Spinal cord (tissue), 10 donors: ENCODE measurements around the gene PRF1. TPM values are rescaled to one million over a fixed set of nuclear protein-coding genes. Genes with fewer than 3 reads are reported as not detected.
"Not testable (repeated sequence)": the region's sequence is repeated elsewhere in the genome, so short reads cannot be mapped to it uniquely, and the experiment has no call there.

Experiments
- DNase-seq, 6 donors: peaks; one replicate each; pipeline versions ENCODE4 v3.0.0 to v3.0.0-alpha.2; 2013 to 2015; ENCODE audit warnings: low spot score in 6 of 6, low read depth in 4 of 6
- H3K27ac ChIP-seq: one replicate; pipeline ENCODE4 v1.5.1; 2013; ENCODE audit warnings: low read depth, low read length, control low read depth
- H3K27me3 ChIP-seq: one replicate; pipeline ENCODE4 v1.6.1; 2013; ENCODE audit warnings: low read length; ENCODE audit not compliant: control insufficient read depth, insufficient read depth
- H3K36me3 ChIP-seq: one replicate; pipeline ENCODE4 v1.6.1; 2013; ENCODE audit warnings: low read length; ENCODE audit not compliant: control insufficient read depth, insufficient read depth
- H3K4me1 ChIP-seq: one replicate; pipeline ENCODE4 v1.6.1; 2013; ENCODE audit warnings: low read length; ENCODE audit not compliant: control insufficient read depth, insufficient read depth
- H3K4me3 ChIP-seq: one replicate; pipeline ENCODE4 v1.5.1; 2013; ENCODE audit warnings: low read depth, low read length, control low read depth
- H3K9me3 ChIP-seq: one replicate; pipeline ENCODE4 v1.6.1; 2013; ENCODE audit warnings: low read length; ENCODE audit not compliant: control insufficient read depth, insufficient read depth
- WGBS: methylation state at CpG from one replicate; pipeline ENCODE4 v1.1.5; 2013; ENCODE audit warnings: missing lambda C conversion rate; ENCODE audit not compliant: insufficient coverage; 5-methylcytosine and 5-hydroxymethylcytosine counted together
- polyA plus RNA-seq, 2 donors: library from polyadenylated mRNA; unstranded; fragments of 120-200 nt; gene quantifications; one replicate each; pipeline ENCODE4 v1.2.1, GENCODE V29; 2013; ENCODE audit not compliant: insufficient read length in 2 of 2
- total RNA-seq, 2 donors: library from RNA; depleted of rRNA in 1 of 2; stranded (reverse); fragments of 120-200 nt in 1 of 2; fragments of >200 nt in 1 of 2; gene quantifications; one replicate each; pipeline versions ENCODE4 v1.2.3 to v1.2.4, GENCODE V29; 2013 to 2014
- donor health status: healthy.

Gene PRF1
- total and polyA plus RNA-seq, 4 donors, result 0.16 to 0.44 (median 0.39) TPM

DNA sequence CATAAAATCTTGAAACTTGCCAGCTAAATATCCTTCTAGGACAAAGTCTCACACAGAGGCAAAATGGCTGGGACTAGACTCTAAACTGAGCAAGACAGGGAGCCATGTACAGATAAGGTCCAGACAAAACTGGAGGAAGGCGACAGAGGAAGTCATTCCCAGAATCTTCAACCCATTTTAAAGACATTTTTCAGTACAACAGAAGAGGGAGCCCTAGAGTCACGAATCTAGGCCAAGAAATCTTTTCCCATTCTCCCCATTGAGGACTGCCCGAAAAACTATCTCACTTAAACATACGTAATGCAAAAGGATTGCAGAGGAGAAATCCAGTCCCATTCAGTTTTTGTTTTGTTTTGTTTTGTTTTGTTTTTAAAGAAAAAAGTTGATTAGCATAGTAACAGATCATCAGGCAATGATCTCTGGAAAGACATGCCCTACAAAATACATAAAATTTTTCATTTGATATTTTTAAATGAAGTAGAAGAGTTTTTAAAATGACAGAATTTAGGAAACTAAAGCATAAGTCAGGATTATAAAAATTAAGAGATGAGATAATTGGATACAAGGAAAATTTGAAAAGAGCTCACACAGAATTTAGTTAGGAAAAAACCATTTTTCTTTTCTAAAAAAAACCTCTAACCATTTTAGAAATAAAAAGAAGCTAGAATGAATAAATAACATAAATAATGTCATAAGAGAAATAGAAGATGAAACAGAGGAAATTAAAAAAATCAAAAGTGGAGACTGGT is 16.9 kb upstream of the PRF1 start:
- no peaks in the 10 kb centered on the region for H3K36me3 ChIP-seq
- H3K4me1 ChIP-seq, result no peaks in the 10 kb centered on the region
- WGBS, result 71% methylated on average over 1 of the region's 4 CpGs
- peaks cover 1% of the 10 kb centered on the region for H3K9me3 ChIP-seq
- no peak overlapping the region for H3K27ac ChIP-seq
- H3K27me3 ChIP-seq, result no peaks in the 10 kb centered on the region
- DNase-seq, result no peak
- no peak overlapping the region for H3K4me3 ChIP-seq

DNA sequence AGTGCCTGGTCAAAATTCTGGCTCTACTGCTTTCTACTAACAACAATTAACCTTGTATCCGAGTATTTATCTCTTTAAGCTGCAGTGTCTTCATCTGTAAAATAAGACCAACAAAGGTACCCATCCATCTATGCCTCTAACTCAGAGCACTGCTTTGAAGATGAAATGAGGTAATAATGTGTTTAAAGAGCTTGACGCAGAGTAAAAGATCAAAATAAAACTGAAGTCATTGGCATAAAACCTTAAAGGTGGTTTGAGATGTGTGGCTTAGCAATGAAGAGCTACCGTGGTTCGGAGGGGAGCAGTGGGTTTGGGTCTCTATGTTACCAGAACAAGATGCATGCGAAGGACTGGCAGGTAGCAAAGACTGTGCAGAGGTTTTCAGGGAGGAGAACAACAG is 16.1 kb upstream of the PRF1 start:
- no peak overlapping the region for H3K27ac ChIP-seq
- no peak for DNase-seq
- no peaks in the 10 kb centered on the region for H3K27me3 ChIP-seq
- peaks cover 1% of the 10 kb centered on the region for H3K9me3 ChIP-seq
- no peaks in the 10 kb centered on the region for H3K36me3 ChIP-seq
- no peak overlapping the region for H3K4me3 ChIP-seq
- no peaks in the 10 kb centered on the region for H3K4me1 ChIP-seq
- 96% methylated on average over 4 of the region's 5 CpGs for WGBS

DNA sequence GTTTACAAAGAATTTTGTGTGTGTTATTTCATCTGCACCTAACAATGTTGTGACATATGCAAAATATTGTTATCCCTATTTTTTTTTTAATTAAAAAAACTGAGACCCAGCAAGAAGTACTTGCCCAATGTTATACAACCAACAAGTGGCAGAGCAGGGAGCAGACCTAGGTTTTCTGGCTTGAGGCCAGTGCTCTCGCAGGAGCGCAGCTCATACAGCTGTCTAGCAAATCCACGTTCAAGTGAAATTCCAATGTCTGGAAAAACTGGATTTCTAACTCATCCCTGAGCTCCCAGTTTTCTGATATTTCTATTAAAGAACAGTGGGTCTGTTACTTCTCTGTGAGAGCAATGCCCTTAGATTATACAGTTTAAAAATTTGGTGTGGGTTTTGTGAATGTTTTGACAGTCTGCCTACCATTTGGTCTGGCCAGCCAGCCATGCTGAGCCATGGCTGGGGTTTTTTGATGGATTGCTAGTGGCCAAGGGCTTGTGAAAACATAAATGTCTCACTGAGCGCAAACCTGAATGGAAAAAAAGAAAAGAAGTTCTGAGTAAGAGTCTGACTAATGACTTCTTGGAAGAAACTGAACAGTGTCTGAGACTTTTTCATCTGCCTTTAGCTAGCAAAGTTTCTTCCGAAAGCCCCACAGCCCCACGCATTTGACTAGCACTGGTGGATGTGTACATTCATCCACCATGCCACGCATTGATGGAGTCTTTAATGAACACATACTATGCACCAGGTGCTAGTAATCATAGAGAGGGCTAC is 15.4 kb upstream of the PRF1 start:
- Histone ChIP-seq H3K27me3 (no peaks in the 10 kb centered on the region), H3K4me3 (no peak overlapping the region), H3K36me3 (no peaks in the 10 kb centered on the region), H3K4me1 (no peaks in the 10 kb centered on the region), H3K27ac (no peak overlapping the region), H3K9me3 (peaks cover 1% of the 10 kb centered on the region)
- peak in 1 of 6 donors; percentile 16 for DNase-seq
- 50% methylated on average over 2 of the region's 7 CpGs for WGBS

DNA sequence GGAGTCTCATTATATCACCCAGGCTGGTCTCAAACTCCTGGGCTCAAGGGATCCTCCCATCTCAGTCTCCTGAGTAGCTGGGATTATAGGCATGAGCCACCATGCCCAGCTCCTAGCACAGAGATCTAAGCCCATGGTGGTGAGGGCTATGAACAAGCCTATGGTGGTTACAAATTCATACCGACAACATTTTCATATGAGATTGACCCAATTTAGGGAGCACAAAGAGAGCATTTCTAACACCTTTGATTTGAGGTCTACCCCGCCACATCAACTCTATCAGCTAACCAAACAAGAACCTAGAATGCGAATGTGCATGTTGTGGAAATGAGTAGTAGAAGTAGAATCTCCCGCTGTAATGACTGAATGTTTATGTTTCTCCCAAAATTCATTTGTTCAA is 14.2 kb upstream of the PRF1 start:
- no CpG with 5 or more reads among the region's 4 CpGs for WGBS
- no peaks in the 10 kb centered on the region for H3K27me3 ChIP-seq

DNA sequence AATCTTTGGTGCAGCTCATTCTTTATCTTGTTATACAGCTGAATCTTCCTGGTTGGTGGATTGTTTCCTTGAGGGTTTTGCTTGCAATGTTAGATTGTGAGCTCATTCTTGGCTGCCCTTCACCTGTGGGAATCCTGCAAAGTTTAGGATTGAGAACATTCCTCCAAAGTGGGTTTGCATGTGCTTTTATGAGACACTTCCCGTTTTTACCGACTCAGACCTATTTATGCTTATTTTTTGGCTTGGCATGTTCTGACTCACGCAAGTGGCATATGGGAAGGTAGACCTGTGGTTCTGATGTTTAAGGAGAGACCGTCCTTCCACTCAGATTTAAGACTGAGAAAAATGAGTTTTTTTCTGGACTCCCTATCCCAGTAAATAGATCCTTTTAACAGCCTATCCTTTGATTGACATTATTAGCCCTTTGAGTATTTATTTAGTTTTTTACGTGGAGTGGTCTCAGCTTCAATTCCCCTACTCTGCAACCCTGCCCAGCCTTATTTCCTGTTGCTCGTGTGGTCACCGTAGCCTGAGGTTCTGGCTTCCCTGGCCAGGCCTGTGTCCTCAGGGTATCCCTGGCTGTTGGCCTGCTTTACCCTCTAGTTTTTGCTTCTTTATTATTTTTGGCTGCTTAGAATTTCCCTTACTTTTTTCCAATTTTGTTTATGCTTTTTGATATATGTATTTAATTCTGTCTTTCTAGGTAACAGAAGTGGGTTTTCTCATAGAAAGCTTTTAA is 13.4 kb upstream of the PRF1 start:
- WGBS, result 80% methylated on average over 2 of the region's 7 CpGs
- no peaks in the 10 kb centered on the region for H3K4me1 ChIP-seq
- no peaks in the 10 kb centered on the region for H3K9me3 ChIP-seq
- no peak for DNase-seq
- H3K4me3 ChIP-seq, result no peak overlapping the region
- no peaks in the 10 kb centered on the region for H3K27me3 ChIP-seq
- no peak overlapping the region for H3K27ac ChIP-seq
- no peaks in the 10 kb centered on the region for H3K36me3 ChIP-seq

More for the DNA sequence above, 14.2 kb upstream of the PRF1 start:
- no peaks in the 10 kb centered on the region for H3K4me1 ChIP-seq
- H3K4me3 ChIP-seq, result no peak overlapping the region
- DNase-seq, result no peak
- H3K27ac ChIP-seq, result no peak overlapping the region
- H3K36me3 ChIP-seq, result no peaks in the 10 kb centered on the region
- no peaks in the 10 kb centered on the region for H3K9me3 ChIP-seq

DNA sequence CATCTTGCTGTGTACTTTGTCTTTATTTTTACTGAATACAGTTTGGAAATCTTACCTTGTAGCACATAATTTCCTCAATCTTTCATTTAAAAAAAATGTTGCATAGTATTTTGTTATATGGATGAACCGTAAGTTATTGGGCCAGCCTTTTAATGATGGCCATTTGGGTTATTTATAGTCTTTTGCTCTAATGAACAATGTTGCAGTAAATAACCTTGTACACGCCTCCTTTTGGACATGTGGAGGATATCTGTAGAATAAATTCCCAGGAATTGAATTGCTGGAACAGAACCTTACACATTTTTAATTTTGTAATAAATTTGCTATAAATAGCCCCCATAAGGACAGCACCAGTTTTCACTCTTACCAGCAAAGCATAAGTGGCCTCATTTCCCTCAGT is 12.7 kb upstream of the PRF1 start:
- WGBS, result no CpG with 5 or more reads among the region's 2 CpGs
- Histone ChIP-seq H3K9me3 (no peaks in the 10 kb centered on the region), H3K36me3 (no peaks in the 10 kb centered on the region), H3K27ac (no peak overlapping the region), H3K4me3 (no peak overlapping the region), H3K4me1 (no peaks in the 10 kb centered on the region), H3K27me3 (no peaks in the 10 kb centered on the region)
- no peak for DNase-seq

DNA sequence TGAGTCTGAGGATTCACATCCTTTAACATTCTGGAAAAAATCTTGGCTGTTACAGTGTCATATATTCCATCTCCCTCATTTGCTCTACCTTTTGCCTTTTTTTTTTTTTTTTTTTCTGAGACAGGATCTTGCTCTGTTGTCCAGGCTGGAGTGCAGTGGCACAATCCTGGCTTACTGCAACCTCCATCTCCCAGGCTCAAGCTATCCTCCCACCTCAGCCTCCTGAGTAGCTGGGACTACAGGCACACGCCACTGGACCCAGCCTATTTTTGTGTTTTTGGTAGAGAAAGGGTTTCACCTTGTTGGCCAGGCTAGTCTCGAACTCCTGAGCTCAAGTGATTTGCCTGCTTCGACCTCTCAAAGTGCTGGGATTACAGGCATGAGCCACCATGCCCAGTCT is 11.8 kb upstream of the PRF1 start:
- not testable (repeated sequence) for H3K27ac ChIP-seq, H3K27me3 ChIP-seq, H3K4me3 ChIP-seq, H3K9me3 ChIP-seq, H3K4me1 ChIP-seq, H3K36me3 ChIP-seq, DNase-seq
- 93% methylated on average over 2 of the region's 3 CpGs for WGBS

DNA sequence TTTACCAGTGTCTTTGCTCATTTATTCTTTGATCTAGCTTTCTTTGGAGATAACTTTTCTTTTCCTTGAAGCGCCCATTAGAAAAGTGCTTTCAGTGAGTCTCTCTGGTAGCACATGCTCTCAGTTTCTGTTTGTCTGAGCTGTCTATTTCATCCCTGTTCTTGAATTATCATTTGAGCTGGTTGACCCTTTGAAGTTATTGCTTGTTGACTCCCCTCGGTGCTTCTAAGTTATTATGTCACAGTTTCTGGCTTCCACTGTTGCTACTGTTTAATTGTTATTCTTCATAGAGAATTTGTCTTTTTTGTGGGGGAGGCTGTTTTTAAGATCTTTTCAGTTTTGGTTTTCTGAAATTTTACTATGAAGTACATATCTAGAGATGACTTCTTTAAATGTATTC is 11.4 kb upstream of the PRF1 start:
- no peak overlapping the region for H3K4me3 ChIP-seq
- H3K27ac ChIP-seq, result no peak overlapping the region
- no peaks in the 10 kb centered on the region for H3K9me3 ChIP-seq
- 100% methylated on average over 1 of the region's 2 CpGs for WGBS
- H3K27me3 ChIP-seq, result no peaks in the 10 kb centered on the region
- no peaks in the 10 kb centered on the region for H3K4me1 ChIP-seq
- no peaks in the 10 kb centered on the region for H3K36me3 ChIP-seq
- DNase-seq, result no peak

DNA sequence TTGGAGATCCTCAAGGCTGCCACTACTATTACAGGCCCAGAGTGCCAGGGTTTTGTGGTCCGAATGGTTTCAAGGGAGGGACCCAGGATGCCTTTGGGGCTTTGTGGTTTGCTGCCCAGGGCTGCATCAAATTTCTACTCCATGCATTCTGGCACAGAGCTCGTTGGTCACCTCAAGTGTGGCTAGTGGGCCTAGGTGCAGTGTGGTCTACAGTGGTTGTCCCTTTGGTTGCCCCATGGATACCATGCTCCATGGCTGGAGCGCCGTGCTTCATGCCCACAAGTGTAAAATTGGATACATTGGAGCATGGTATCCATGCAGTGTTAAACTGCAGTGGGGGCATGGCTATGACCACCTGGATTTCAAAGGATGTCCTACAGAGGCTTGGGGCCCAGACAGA is 5.4 kb upstream of the PRF1 start:
- DNase-seq, result no peak
- H3K4me1 ChIP-seq, result no peaks in the 10 kb centered on the region
- no peak overlapping the region for H3K4me3 ChIP-seq
- 89% methylated on average over 3 of the region's 4 CpGs for WGBS
- no peaks in the 10 kb centered on the region for H3K9me3 ChIP-seq
- H3K27me3 ChIP-seq, result no peaks in the 10 kb centered on the region
- no peak overlapping the region for H3K27ac ChIP-seq
- H3K36me3 ChIP-seq, result no peaks in the 10 kb centered on the region
